ENCODE data around the gene GGA3. TPM values are rescaled to one million over a fixed set of nuclear protein-coding genes. Genes with fewer than 3 reads are reported as not detected.
A peak's percentile ranks its signal among the peaks of the same experiment; 100 is the strongest.

The GGA3 gene
- polyA plus RNA-seq, 4 donors = 35.7 to 48.9 (median 41.0) TPM

DNA sequence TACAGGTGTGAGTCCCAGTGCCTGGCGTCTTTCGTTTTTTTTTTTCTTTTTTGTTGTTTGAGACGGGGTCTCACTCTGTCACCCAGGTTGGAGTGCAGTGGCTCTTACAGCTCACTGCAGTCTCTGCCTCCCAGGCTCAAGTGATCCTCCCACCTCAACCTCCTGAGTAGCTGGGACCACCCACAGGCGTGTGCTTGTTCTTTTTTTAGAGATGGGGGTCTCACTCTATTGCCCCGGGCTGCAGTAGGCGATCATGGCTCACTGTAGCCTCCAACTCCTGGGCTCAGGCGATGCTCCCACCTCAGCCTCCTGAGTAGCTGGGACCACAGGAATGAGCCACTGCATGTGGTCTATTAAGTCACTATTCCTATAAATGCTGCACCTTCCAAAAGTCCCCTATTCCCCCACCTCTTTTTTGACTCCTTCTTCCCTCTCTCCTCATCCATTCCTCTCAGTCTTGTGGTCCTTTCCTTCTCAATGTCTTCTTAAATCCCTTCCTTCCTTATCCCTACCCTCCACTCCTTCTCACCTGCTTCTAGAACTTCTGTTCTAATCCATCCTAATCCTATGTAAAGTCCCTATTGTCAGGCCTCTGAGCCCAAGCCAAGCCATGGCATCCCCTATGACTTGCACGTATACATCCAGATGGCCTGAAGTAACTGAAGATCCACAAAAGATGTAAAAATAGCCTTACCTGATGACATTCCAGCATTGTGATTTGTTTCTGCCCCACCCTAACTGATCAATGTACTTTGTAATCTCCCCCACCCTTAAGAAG, 9.2 kb downstream of the GGA3 start:
- DNase-seq (ENCODE audit: low read depth in 4 of 4, low spot score in 3 of 4) = no peak

DNA sequence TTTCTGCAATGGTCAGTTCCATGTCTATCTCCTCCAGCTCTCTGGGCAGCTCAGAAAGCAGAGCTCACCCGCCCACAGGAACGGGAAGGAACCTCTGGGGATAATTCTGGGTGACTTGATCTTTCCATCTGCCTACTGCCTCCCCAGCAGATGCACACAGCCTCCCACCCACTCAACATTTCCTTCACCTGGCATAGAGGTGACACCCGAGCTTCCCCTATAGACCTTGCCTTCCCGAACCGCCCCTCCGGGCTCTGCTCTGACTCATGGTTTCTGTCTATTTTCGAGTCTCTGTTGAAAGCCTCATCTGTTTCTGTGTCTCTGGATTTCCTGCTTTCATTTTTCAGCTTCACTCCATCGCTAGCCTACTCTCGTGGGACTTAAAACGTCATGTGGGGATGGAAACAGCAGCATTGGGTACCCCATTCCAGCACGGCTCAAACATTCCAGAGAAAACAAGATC, 11.4 kb downstream of the GGA3 start:
- DNase-seq (ENCODE audit: low read depth in 4 of 4, low spot score in 3 of 4) = no peak

DNA sequence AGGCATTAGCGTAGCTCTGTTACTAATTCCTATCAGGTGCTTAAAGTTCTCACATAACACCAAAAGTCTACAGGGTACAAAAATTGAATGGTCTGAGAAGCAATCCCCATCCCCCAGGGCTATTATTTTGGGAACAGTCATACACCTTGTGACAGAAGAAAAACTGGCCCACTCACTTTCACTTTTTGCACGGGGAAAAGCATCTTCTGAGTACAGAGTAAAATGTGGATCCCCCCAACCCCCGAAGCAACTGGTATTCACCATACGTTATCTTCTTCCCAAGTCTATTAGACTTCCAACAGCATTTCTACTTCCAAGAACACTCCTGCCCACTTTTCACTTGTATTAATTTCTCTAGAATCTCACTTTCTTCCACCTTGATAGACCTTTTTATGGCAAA, 11.8 kb downstream of the GGA3 start:
- DNase-seq (ENCODE audit: low read depth in 4 of 4, low spot score in 3 of 4) = no peak

DNA sequence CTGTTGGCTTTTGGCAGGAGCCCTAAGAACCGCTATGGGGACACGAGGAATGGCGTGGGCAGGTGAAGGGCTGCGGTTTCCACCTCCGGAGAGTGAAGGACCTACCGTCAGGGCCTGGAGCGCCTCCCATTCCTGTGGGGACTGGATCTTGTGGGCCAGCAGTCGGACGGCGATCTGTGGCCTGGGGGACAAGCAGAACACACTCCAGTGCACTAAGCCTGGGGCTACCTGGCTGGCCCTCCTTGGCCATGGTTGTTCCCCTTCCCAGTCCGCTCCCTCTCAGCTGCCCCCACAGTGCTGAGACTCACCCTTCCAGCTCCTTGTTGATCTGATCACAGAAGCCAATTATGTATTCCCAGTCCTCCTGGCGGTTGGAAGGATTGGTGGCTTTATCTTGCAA, 15.0 kb downstream of the GGA3 start:
- DNase-seq (ENCODE audit: low read depth in 4 of 4, low spot score in 3 of 4) = no peak

DNA sequence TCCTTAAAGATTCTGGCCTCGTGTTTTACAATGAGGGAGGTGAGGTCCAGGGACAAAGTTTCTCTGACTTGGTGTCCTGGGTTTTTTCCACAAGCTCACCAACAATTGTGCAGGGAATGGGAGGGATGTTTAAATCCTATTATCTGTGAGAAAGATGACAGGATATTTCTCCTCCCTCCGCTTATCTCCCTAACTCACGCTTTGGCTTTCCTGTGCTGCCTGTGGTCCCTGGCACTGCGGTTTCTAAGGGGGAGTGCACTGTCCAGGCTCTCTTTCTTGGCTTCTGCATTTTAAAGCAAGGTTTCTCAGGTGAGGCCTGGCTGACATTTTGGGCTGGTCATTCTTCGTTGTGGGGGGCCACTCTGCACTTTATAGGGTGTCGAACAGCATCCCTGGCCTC, 16.4 kb downstream of the GGA3 start:
- DNase-seq (ENCODE audit: low read depth in 4 of 4, low spot score in 3 of 4) = no peak

DNA sequence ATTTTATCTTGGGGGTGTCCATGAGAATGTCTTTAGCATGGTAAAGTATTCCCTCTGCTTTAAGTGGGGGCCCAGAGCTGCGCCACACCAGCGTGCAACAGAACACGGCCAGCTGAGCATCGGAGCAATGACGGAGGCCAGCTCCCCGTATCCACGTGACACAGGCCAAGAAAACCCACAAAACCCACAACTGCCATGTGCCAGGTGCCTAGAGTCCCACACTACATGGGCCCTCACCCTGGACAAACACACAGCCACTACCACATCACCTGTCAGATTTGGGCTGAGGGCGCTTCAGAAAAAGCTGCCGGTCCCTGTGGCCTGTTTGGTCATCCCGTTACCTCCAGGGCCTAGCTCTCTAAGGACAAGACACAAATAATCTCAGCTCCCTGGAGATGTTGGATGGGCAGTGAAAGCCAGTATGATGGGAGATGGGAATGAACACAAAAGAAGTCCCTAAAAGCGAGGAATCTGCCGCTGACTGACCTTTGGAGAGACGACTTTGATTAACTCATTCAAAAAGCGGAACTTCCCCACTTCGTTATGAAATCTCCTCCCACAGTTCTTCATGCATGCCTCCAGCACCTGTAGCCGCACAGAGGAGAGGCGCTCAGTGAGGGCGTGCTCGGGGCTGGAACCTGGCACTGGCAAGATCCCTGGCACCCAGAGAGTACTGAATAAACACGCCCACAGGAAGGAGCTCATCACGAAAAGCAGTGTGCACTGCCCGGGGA, 17.1 kb downstream of the GGA3 start:
- DNase-seq (ENCODE audit: low read depth in 4 of 4, low spot score in 3 of 4) = no peak

DNA sequence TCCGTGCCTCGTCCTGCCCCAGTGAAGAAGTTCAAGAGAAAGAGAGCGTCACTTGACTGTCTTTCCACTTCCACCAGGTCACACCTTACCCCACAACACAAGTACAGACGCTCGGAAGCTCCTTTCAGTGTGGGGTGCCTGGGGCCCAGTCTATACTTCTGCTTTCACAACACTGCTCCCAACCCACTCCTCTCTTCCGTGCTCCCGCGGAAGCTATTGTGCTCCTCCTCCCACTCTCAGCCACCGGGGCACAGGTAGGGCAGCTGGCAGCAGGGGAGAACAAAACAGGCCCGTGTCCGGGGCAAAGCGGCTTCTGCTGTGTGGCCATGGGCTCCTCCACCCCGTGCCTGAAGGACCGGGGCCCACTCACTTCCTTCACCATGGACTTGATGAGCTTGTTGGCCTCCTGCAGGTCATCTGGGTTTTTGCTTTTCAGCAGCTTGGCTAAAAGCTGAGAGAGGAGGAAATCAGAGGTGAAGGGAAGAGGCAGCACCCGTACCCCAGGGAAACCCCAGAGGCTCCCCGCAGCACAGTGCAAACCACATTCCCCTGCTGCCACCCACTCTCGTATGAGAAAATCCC, 18.9 kb downstream of the GGA3 start:
- DNase-seq (ENCODE audit: low read depth in 4 of 4, low spot score in 3 of 4) = no peak

DNA sequence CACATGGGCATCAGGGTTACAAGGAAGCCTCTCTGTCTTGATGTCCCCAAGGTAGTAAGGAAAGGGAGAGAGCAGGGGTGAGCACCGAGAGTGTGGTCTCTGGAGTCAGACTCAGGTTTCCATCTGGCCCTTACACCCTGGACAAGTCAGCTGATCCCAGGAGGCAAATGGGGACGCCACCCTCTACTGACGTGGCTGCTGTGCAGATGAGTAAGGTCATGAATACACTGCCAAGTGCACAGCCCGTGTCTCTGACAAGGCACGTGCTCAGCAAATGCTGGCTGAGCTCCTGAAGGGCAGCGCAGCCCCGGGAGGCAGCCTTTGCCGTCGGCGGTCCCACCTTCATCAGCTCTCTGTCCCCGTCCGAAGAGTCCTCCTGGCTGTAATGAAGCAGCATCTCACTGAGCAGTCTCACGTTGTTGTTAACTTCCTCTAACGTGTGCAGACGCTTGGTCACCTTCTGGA, 19.4 kb downstream of the GGA3 start:
- no peak for DNase-seq (ENCODE audit: low read depth in 4 of 4, low spot score in 3 of 4)

DNA sequence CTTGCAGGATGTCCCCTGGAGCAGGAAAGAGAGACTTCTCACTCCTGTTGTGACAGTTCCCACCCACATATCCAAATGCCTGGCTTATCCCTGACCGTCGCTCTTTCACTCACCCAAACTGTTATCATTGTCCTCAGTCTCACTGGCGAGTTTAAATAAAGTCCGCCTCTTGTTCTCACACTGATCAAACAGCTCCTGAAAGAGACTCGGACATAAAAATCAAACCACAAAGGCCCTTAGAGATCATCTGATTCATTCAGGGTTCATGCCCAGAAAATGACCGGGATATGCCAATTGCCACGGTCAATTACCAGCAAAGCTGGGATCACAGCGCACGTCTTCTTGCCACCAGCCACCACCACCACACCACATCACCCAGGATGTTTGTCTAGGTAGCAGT, 19.9 kb downstream of the GGA3 start:
- no peak for DNase-seq (ENCODE audit: low read depth in 4 of 4, low spot score in 3 of 4)

DNA sequence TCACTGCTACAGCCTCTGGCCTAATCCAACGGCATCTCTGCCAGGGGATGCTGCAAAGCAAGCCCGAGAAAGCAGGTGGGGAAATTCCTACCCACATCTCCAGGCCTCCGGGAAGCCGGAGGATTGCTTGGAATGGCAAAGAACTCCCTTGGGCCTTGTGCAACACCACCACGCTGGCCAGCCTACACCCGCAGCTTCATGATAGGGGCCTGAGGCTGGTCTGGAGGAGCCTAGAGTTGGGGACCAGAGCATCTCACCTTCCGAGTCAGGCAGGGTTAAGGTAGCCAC, 20.3 kb downstream of the GGA3 start:
- no peak for DNase-seq (ENCODE audit: low read depth in 4 of 4, low spot score in 3 of 4)

DNA sequence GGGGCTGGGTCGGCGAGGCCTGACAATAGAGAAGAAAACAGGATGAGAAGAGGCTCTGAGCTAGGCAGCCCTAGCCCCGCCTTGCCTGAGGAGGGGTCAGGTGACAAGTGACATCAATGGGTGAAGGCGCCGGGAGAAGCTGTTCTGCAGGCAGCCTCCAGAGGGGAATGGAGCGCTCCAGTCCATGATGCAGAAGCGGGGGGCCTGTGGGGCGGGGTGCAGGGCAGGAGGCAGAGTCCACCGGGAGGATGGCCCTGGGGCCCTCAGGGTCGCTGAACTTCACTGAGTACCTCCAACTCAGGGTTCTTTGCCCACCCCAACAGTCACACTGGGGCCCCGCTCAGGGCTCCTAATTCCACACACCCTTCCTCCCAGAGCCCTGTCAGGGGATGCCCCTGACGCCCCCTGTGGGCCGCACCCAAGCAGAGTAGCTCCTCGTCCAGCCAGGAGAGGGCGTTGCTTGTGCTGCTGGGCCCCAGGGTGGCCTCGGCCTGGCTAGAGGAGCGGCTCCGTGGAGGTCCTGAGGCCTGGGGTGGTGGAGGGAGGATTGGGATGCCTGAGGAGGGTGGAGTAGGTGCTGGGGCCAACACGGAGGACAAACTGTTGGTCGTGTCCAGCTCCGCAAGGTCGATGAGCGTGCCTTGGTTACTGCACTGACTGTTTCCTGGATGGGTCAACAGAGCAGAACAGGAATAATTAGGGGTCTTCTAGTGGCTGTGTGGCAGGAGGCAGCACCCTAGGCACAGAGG, 20.8 kb downstream of the GGA3 start:
- DNase-seq (ENCODE audit: low read depth in 4 of 4, low spot score in 3 of 4) = no peak

DNA sequence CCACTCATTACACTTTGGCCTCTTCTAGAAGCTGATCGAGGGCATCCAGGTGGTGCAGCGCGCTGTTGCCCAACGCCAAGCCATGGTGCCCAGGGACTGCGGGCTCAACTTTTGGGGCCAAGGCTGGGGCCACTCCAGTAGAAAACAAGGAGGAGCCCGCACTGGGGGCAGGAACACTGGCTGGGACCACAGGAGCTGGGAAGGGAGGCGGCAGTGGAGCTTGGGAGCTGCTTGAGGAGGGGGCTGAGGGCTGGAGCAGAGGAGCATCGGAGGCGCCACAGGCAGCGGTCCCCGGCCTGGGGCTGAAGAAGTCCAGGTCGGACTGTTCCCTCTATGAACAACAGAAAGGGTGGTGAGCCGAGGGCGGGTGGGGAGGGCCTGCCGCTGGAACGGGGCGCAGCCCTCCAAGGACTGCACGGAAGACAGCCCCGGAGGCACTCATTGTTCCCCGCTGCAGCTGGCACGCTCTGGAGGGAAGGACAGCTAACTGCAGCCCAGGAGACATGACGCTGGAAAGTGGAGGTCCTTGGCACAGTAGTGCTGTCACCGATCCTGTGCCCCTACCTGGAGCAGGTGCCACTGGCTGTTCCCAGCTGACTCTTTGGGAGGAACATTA, 21.5 kb downstream of the GGA3 start:
- no peak for DNase-seq (ENCODE audit: low read depth in 4 of 4, low spot score in 3 of 4)

DNA sequence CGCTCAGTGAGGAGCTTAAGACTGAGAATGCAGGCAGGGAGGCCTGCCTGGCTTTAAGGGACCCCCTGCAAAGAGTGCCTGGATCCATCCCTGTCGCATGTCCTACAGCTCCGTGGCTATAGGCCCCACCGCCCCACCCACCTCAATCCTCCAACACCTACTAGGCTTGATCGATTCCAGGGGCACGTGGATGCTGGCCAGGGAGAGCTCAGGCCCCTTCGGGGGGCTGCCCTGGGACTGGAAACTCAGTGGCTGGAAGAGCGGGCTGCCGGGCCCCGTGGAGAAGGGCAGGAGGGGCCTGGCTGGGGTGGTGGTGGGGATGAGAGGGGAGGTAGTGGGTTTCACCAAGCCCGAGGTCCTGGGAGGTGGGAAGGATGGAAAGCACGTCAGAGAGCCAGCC, 22.2 kb downstream of the GGA3 start:
- no peak for DNase-seq (ENCODE audit: low read depth in 4 of 4, low spot score in 3 of 4)

DNA sequence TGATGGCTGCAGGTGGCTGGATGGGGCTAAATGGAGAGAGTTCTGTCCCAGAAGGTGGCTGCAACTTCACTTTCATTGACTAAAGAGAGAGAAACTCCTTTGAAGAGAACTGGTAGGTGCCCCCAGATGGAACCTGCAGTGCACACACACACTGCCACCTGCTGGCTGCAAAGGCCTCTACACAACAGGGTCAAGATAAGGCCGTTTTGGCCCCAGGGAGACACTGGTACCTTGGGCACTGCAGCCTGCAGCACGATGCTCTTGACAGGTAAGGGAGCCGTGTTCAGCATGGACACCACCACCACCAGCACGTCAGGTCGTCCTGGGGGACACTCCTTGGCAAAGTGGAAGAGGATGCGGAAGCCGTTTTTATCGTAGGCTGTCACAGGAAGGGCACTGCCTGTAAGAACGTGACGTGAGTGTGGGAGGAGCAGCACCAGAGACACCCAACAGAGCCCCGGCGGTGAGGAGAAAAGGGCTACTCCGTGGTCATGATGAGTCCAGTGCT, 22.7 kb downstream of the GGA3 start:
- DNase-seq (ENCODE audit: low read depth in 4 of 4, low spot score in 3 of 4) = peak in 2 of 4 donors; percentile 16 to 29

DNA sequence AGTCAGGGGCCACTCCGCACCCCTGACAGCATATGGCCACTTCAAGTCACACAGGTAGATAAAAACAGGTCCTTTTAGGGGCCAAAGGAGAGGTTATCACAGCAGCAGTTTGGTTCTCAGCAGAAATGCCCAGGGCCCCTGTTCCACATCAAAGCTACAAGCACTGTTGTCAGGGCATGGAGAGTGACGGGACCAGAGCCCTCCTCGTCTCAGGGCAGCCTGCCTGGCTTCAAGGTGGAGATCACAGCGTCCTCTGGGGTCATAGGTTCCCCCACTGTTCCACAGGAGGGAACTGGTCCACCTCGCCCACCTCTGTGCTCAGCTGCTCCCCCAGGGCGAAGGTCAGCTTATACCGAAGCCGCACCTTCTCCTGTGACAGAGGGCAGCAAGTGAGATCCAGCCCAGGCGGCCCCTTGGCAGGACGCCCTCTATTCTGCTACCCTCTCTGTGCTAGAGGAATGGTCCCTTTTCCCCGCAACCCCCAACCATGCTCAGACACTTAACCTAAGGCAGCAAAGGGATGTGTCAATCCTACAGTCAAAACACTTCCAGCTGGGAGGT, 23.3 kb downstream of the GGA3 start:
- no peak for DNase-seq (ENCODE audit: low read depth in 4 of 4, low spot score in 3 of 4)

DNA sequence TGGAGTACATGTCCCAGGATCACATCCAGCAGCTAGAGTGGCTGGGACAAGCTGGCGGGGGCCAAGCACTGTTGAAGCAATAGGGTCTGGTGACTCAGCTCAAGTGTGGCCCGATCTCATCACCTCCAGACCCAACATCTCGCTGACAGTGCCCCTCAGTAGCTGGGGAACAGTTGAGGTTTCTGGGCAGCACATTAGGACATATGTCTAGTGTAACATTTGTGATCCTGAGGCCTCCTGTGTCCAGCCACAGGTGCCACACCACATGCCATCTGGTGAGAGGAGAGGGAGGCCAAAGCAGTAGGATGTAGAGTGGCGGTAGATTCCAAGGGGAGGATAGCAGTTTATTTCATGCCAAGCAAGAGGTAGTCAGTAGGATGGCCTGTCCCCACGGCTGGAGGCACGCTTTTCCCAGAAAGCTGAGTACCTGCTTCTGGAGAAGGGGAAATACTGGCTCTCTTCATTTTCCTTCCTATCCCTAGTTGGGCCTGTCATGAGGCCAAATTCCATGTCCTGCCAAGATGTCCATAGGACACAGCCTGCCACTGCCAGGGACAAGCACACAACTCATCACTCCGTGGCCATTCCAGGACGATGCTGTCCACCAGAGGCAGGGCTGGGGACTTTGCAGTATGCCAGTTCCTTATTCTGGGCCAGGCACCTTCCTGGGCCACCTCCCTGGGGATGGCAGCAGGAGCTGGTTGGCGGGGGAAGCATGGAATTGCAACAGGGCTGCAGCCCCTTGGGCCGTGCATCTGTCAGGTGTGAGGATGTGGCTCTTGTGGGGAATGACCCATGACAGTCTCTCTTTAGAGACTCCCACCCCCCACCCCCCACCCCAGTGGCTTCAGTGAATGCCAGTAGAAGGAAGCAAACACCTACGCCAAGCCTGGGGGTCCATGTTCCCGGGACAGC, 24.0 kb downstream of the GGA3 start:
- no peak for DNase-seq (ENCODE audit: low read depth in 4 of 4, low spot score in 3 of 4)

DNA sequence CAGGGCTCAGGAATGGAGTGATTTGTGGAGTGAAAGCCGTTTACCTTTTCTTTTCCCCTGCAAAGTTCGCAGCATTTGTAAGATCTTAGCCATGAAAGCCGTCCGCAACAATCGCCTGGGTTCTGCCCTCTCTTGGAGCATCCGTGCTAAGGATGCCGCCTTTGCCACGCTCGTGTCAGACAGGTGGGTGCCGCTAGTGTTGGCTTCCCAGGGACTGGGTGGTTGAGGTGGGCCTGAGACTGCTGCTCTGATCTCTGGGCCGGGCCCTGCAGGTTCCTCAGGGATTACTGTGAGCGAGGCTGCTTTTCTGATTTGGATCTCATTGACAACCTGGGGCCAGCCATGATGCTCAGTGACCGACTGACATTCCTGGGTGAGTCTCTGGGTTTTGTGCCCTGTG, 28.6 kb downstream of the GGA3 start:
- DNase-seq (ENCODE audit: low read depth in 4 of 4, low spot score in 3 of 4) = no peak

DNA sequence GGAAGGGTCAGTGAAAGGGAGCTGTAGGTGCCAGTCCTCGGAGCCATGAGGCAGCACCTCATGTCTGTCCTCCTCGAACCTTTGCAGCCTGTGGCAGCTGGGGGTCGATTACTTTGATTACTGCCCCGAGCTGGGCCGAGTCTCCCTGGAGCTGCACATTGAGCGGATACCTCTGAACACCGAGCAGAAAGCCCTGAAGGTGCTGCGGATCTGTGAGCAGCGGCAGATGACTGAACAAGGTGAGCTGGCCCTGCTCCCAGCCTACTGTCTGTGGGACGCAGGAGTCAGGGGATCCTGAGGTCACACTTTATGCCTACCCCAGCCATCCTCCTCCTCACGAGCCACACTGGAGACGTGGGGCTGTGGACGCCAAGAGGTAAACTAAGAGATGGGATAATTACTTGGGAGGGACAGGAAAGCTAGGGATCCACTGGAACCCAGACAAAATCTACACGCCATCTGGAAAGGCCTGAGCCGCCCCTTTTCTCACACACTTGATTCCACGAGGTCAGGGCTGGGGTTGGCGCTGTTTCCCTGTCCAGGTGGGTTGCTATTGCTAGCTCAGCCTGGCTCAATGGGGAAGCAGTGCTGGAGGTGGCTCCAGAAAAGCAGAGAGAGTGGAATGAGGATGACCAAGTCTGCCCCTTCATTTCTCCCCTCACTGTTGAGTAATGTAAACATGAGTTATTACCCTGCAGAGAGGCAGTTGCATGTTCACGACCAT, 29.5 kb downstream of the GGA3 start:
- no peak for DNase-seq (ENCODE audit: low read depth in 4 of 4, low spot score in 3 of 4)

DNA sequence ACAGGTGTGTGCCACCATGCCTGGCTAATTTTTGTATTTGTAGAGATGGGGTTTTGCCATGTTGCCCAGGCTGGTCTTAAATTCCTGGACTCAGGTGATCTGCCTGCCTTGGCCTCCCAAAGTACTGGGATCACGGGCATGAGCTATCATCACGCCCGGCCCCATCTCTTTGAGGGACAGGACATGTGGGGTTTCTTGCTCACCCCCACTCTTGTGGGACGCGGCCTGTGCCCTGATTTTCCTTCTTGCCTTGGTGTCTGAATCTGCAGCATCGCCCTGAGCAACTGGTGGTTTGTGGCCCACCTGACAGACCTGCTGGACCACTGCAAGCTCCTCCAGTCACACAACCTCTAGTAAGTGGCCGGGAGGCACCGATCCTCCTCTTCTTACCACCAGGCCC, 30.3 kb downstream of the GGA3 start:
- no peak for DNase-seq (ENCODE audit: low read depth in 4 of 4, low spot score in 3 of 4)

Measured in right renal pelvis (tissue), 4 donors.